Parathyroid adenoma (tissue), 2 donors: ENCODE results near the gene OSBPL8.

Source experiments
- H2AFZ ChIP-seq: fragments of 300-600 bp; sonication (generic); one replicate; pipeline ENCODE4 v1.7.0; 2017; ENCODE audit warnings: antibody characterized with exemption, mild to moderate bottlenecking
- H3K27ac ChIP-seq: fragments of 300-600 bp; sonication (generic); one replicate; pipeline ENCODE4 v1.7.0; 2017
- H3K27me3 ChIP-seq: fragments of 300-600 bp; sonication (generic); one replicate; pipeline ENCODE4 v1.7.0; 2017; ENCODE audit warnings: low read length; ENCODE audit not compliant: control insufficient read depth, insufficient read depth
- H3K36me3 ChIP-seq: fragments of 300-600 bp; sonication (generic); one replicate; pipeline ENCODE4 v1.7.0; 2017; ENCODE audit warnings: low read length; ENCODE audit not compliant: control insufficient read depth, insufficient read depth
- H3K4me1 ChIP-seq: fragments of 300-600 bp; sonication (generic); one replicate; pipeline ENCODE4 v1.7.0; 2017; ENCODE audit warnings: control low read depth
- H3K4me2 ChIP-seq: fragments of 300-600 bp; sonication (generic); one replicate; pipeline ENCODE4 v1.7.0; 2017; ENCODE audit warnings: low read length
- H3K4me3 ChIP-seq: fragments of 300-600 bp; sonication (generic); one replicate; pipeline ENCODE4 v1.7.0; 2017; ENCODE audit warnings: low read depth, low read length
- H3K79me2 ChIP-seq: fragments of 300-600 bp; sonication (generic); one replicate; pipeline ENCODE4 v1.7.0; 2017; ENCODE audit warnings: control low read depth
- H3K9ac ChIP-seq: fragments of 300-600 bp; sonication (generic); one replicate; pipeline ENCODE4 v1.7.0; 2017; ENCODE audit warnings: mild to moderate bottlenecking
- H3K9me3 ChIP-seq: fragments of 300-600 bp; sonication (generic); one replicate; pipeline ENCODE4 v1.7.0; 2017; ENCODE audit warnings: low read length; ENCODE audit not compliant: control insufficient read depth
- TF ChIP-seq, protein P1 (sequence below): fragments of 300-600 bp; sonication (generic); IDR thresholded peaks from one replicate; pipeline ENCODE4 v1.7.0; 2017; ENCODE audit warnings: antibody characterized with exemption, mild to moderate bottlenecking
- donor health status: primary hyperparathyroidism.

Gene OSBPL8

DNA sequence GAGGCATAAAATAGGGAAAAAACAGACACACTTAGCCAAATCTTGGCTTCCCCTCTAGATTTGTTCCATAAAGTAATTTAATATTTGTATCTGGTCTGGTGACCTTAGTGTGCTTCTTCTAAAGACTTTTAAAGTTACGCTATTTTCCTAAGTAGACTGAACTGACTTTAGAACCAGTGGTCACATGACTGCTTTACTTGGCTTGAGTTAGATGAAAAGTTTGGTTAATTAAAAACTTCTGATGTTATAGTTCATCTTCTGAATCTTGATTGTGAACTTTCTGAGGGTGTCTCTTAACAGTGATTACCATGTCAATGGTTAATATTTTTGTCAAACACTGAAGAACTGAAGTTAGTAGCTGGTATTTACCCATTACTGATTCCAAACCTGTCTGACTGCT, 214.0 kb downstream of the OSBPL8 start:
- H3K9me3 ChIP-seq, result no peaks in the 10 kb centered on the region
- TF ChIP-seq, protein P1, sequence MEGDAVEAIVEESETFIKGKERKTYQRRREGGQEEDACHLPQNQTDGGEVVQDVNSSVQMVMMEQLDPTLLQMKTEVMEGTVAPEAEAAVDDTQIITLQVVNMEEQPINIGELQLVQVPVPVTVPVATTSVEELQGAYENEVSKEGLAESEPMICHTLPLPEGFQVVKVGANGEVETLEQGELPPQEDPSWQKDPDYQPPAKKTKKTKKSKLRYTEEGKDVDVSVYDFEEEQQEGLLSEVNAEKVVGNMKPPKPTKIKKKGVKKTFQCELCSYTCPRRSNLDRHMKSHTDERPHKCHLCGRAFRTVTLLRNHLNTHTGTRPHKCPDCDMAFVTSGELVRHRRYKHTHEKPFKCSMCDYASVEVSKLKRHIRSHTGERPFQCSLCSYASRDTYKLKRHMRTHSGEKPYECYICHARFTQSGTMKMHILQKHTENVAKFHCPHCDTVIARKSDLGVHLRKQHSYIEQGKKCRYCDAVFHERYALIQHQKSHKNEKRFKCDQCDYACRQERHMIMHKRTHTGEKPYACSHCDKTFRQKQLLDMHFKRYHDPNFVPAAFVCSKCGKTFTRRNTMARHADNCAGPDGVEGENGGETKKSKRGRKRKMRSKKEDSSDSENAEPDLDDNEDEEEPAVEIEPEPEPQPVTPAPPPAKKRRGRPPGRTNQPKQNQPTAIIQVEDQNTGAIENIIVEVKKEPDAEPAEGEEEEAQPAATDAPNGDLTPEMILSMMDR, result no peak
- H3K4me2 ChIP-seq, result no peak overlapping the region
- no peaks in the 10 kb centered on the region for H3K36me3 ChIP-seq
- no peaks in the 10 kb centered on the region for H3K27me3 ChIP-seq
- H3K4me1 ChIP-seq, result peaks cover 3% of the 10 kb centered on the region
- H3K79me2 ChIP-seq, result peaks cover 5% of the 10 kb centered on the region
- H2AFZ ChIP-seq, result no peak overlapping the region
- no peak overlapping the region for H3K27ac ChIP-seq
- no peak overlapping the region for H3K9ac ChIP-seq
- no peak overlapping the region for H3K4me3 ChIP-seq

DNA sequence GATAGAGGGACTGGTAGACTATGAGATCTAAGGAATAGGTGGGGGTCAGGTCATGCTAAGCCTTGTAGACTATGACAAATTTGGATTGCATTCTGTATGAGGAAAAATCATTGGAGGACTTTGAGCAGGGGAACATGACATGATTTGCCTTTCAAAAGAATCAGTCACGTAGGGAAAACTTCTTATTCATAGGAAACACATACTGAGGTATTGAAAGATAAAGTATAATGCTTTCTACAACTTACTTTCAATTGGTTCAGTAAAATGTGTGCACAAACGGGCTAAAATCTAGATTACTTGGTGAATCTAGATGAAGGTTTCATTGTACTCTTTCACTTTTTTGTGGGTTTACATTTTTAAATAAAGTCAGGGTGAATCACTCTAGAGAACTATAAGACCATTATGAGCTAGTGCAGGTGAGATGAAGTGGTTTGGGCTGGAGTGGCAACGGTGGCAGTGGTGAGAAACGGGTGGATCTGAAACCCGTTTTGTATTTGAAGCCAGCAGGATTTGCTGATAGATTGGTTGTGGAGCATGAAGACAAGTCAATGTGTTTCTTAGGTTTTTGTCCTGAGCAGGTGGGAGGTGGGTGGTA, 218.0 kb downstream of the OSBPL8 start:
- no peak overlapping the region for H3K27ac ChIP-seq
- H3K4me3 ChIP-seq, result no peak overlapping the region
- H3K27me3 ChIP-seq, result no peaks in the 10 kb centered on the region
- no peak overlapping the region for H3K9ac ChIP-seq
- H3K79me2 ChIP-seq, result peaks cover 5% of the 10 kb centered on the region
- no peak overlapping the region for H3K4me2 ChIP-seq
- no peaks in the 10 kb centered on the region for H3K9me3 ChIP-seq
- TF ChIP-seq, protein P1, result no peak
- no peak overlapping the region for H2AFZ ChIP-seq
- no peaks in the 10 kb centered on the region for H3K4me1 ChIP-seq
- H3K36me3 ChIP-seq, result no peaks in the 10 kb centered on the region

DNA sequence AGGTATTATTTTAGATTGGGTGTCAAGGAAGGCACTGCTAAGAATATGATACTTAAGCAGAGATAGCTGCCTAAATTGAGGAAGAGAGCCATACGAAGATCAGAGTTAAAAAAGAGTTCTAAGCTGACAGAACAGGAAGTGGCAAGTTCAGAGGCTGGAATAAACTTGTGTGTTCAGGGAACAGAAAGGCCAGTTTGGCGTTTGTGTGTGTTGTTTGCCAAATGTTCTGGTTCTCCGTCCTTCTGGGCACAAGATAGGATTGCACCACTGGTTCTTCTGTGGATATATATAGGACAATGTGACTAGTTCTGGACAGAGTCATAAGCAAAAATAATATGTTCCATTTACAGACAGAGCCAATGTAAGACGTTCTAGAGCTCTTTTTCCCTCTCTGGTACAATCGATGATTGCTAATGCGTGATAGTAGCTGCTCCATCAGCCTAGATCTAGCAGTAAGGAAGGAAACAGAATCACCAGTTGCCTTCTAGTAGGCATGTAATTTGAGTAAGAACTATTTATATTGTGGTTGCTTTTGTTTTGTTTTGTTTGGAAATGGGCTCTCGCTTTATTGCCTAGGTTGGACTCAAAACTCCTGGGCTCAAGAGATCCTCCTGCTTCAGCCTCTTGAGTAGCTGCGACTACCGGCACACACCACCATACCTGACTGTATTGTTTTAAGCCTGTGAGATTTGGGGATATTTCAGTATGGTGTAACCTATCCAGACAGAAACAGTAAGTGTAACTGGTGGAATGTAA, 218.7 kb downstream of the OSBPL8 start:
- Histone ChIP-seq H3K9ac (no peak overlapping the region), H3K9me3 (no peaks in the 10 kb centered on the region), H3K4me1 (no peaks in the 10 kb centered on the region), H3K4me2 (no peak overlapping the region), H3K4me3 (no peak overlapping the region), H3K36me3 (no peaks in the 10 kb centered on the region), H3K27me3 (no peaks in the 10 kb centered on the region), H2AFZ (no peak overlapping the region), H3K27ac (no peak overlapping the region), H3K79me2 (peaks cover 5% of the 10 kb centered on the region)
- TF ChIP-seq, protein P1, result no peak

DNA sequence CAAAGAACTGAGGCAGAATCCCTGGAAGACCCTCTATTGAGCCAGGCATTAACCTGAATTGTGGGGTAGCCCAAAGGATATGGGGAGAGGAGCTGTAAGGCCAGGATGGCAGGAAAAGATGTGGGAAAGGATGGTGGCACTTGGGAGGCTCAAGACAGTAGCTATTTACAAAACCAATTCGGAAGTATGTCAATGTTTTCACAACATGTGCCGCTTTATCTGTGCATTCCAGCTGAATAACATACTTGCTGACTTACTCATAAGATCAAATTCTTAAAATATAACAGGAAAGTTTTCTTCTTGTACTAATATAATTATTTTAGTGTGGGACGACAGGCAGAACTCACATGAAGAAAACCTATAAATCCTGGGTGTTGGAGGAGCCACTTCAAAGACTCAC, 222.0 kb downstream of the OSBPL8 start:
- Histone ChIP-seq H3K36me3 (no peaks in the 10 kb centered on the region), H2AFZ (no peak overlapping the region), H3K27me3 (no peaks in the 10 kb centered on the region), H3K4me3 (no peak overlapping the region), H3K9me3 (no peaks in the 10 kb centered on the region), H3K27ac (no peak overlapping the region), H3K4me2 (no peak overlapping the region), H3K79me2 (peaks cover 5% of the 10 kb centered on the region), H3K4me1 (no peaks in the 10 kb centered on the region), H3K9ac (no peak overlapping the region)
- TF ChIP-seq, protein P1, result no peak

DNA sequence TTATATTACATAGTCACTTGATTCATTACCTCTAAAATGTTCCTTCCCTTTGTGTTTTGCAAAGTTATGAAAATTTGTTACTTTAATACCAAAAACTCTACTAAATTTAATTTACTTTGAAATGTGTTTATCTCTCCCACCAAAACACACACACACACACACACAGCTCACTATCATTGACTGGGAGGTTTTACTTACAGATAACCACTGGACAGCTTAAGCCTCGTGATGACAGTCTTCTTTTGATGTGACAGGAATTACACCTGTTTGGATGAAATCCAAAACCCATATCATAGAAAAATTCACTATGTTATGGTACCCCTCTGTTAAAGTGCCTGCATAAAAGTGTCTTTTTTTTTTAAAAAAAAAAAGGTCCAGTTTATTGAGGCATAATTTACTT, 227.0 kb downstream of the OSBPL8 start:
- Histone ChIP-seq H3K4me3 (no peak overlapping the region), H3K79me2 (no peaks in the 10 kb centered on the region), H2AFZ (no peak overlapping the region), H3K27me3 (no peaks in the 10 kb centered on the region), H3K36me3 (no peaks in the 10 kb centered on the region), H3K27ac (no peak overlapping the region), H3K4me2 (no peak overlapping the region), H3K4me1 (no peaks in the 10 kb centered on the region), H3K9ac (no peak overlapping the region), H3K9me3 (no peaks in the 10 kb centered on the region)
- TF ChIP-seq, protein P1, result no peak
